K562 (cell line): ENCODE data around the gene R3HDM2. TPM values are rescaled to one million over a fixed set of nuclear protein-coding genes. Genes with fewer than 3 reads are reported as not detected.

Experiments used
- ATAC-seq: fragments of 200-7000 bp; cut with Tn5 transposase; 3 replicates; pipeline ENCODE4 v1.9.1; 2020; ENCODE audit warnings: moderate library complexity
- BruUV-seq: library from RNA; stranded (reverse); fragments of 400-500 nt; replicated peaks from 2 replicates; lab custom pipeline; 2021; lab: Mats Ljungman, UMichigan
- CTCF ChIA-PET: fragments of 300-600 bp; formaldehyde crosslinking; extraction: SDS; loops from one replicate; lab custom pipeline; 2021; ENCODE audit warnings: low intra/inter-chr PET ratio; lab: Yijun Ruan, JAX
- POLR2A ChIA-PET: fragments of 300-600, 350-650 bp; sonication (Branson Sonifier 250); formaldehyde crosslinking; extraction: SDS; loops from one replicate; lab custom pipeline; 2021; ENCODE audit warnings: antibody characterized with exemption, inconsistent platforms; lab: Yijun Ruan, JAX
- DNase-seq, 4 experiments: peaks; one replicate each; pipeline versions ENCODE4 v3.0.0 to v3.0.0-alpha.2; 2011 to 2018; ENCODE audit warnings: low spot score in 3 of 4, mixed read lengths in 3 of 4; ENCODE audit errors: extremely low read depth in 1 of 4
- FAIRE-seq: peaks from 2 replicates; lab custom pipeline; 2011; peaks lifted over from hg19 to GRCh38; lab: Jason Lieb, UNC
- H2AFZ ChIP-seq: 2 replicates; pipeline ENCODE4 v1.6.0; 2011; ENCODE audit warnings: low read depth, low read length, control low read depth, inconsistent platforms
- H3K27ac ChIP-seq: fragments of 200-600 bp; 3 replicates; pipeline ENCODE4 v1.8.0; 2011; ENCODE audit warnings: low read depth, mild to moderate bottlenecking, control low read depth, inconsistent platforms, low read length, moderate library complexity, mixed read lengths; ENCODE audit errors: extremely low read depth
- H3K27me3 ChIP-seq, 2 experiments: fragments of 300-600 bp in 1 of 2; 2 replicates in 1 of 2; 3 replicates in 1 of 2; pipeline versions ENCODE4 v1.6.0 to v1.8.0; 2011; ENCODE audit warnings: inconsistent platforms in 2 of 2, low read length in 2 of 2, mild to moderate bottlenecking in 1 of 2, mixed read lengths in 1 of 2, moderate library complexity in 1 of 2; ENCODE audit not compliant: control insufficient read depth in 2 of 2, insufficient read depth in 2 of 2
- H3K36me3 ChIP-seq: fragments of 300-600 bp; 3 replicates; pipeline ENCODE4 v1.8.0; 2011; ENCODE audit warnings: mild to moderate bottlenecking, low read length, inconsistent platforms; ENCODE audit not compliant: control insufficient read depth, insufficient read depth
- H3K4me1 ChIP-seq, 2 experiments: fragments of 200-600 bp in 1 of 2; replicated peaks in 1 of 2; 2 replicates in 1 of 2; 3 replicates in 1 of 2; pipeline versions ENCODE4 v1.5.1 to v1.8.0; 2011; ENCODE audit warnings: inconsistent platforms in 2 of 2, low read length in 2 of 2, mild to moderate bottlenecking in 1 of 2, mixed read lengths in 1 of 2, moderate library complexity in 1 of 2; ENCODE audit not compliant: control insufficient read depth in 2 of 2, insufficient read depth in 2 of 2
- H3K4me2 ChIP-seq: 2 replicates; pipeline ENCODE4 v1.6.1; 2011; ENCODE audit warnings: low read length, control low read depth, inconsistent platforms, mixed read lengths; ENCODE audit not compliant: insufficient read depth
- H3K4me3 ChIP-seq: fragments of 200-600 bp; sonication (generic), shearing (Covaris generic); 2 replicates; pipeline ENCODE4 v1.5.1; 2016; ENCODE audit warnings: control low read depth, inconsistent platforms
- H3K79me2 ChIP-seq: fragments of 200-600 bp; 3 replicates; pipeline ENCODE4 v1.8.0; 2011; ENCODE audit warnings: low read length, inconsistent platforms; ENCODE audit not compliant: control insufficient read depth, insufficient read depth
- H3K9ac ChIP-seq, 2 experiments: 2 replicates each; pipeline versions ENCODE4 v1.6.0 to v1.6.1; 2011; ENCODE audit warnings: low read depth in 2 of 2, low read length in 2 of 2, control low read depth in 1 of 2, inconsistent platforms in 1 of 2, mild to moderate bottlenecking in 1 of 2, mixed read lengths in 1 of 2; ENCODE audit not compliant: insufficient read depth in 1 of 2
- H3K9me1 ChIP-seq: one replicate; pipeline ENCODE4 v1.6.0; 2011; ENCODE audit warnings: inconsistent platforms, mild to moderate bottlenecking, low read length, moderate library complexity; ENCODE audit not compliant: control insufficient read depth, insufficient read depth
- H3K9me3 ChIP-seq: replicated peaks from 2 replicates; pipeline ENCODE4 v1.5.1; 2011; ENCODE audit warnings: low read depth, low read length, inconsistent platforms; ENCODE audit not compliant: control insufficient read depth, insufficient read depth
- H4K20me1 ChIP-seq: replicated peaks from 2 replicates; pipeline ENCODE4 v1.6.1; 2011; ENCODE audit warnings: low read length, inconsistent platforms, mixed read lengths; ENCODE audit not compliant: control insufficient read depth, insufficient read depth
- ARID2 ChIP-seq: fragments of 450-650 bp; IDR thresholded peaks from 2 replicates; pipeline ENCODE4 v1.6.1; 2017; ENCODE audit warnings: antibody characterized with exemption, mild to moderate bottlenecking
- MYBL2 ChIP-seq, 2 experiments: fragments of 450-650 bp in 1 of 2; sonication (generic) in 1 of 2; formaldehyde crosslinking in 1 of 2; IDR thresholded peaks; 2 replicates each; pipeline versions ENCODE4 v1.6.1 to v1.8.1; 2017 to 2022; ENCODE audit warnings: borderline replicate concordance in 1 of 2, inconsistent platforms in 1 of 2, low read depth in 1 of 2, mild to moderate bottlenecking in 1 of 2, missing genetic modification reagents in 1 of 2, moderate library complexity in 1 of 2
- RBM34 ChIP-seq: fragments of 200-400 bp; formaldehyde crosslinking; IDR thresholded peaks from 2 replicates; pipeline ENCODE4 v1.6.1; 2018; ENCODE audit warnings: low read length, borderline replicate concordance; ENCODE audit not compliant: insufficient read depth
- RFX5 ChIP-seq: IDR thresholded peaks from 2 replicates; pipeline ENCODE4 v1.6.1; 2011; ENCODE audit warnings: low read depth, mild to moderate bottlenecking, improper control_type of control experiment, low read length
- ZNF77 ChIP-seq: fragments of 250-450 bp; sonication (Bioruptor Pico); IDR thresholded peaks from 2 replicates; pipeline ENCODE4 v1.5.0; 2020
- WGBS: fragments of 100-300 bp; shearing (Covaris generic); methylation state at CpG from one replicate; pipeline ENCODE4 v1.1.6; 2016; ENCODE audit warnings: low coverage, mixed read lengths; ENCODE audit not compliant: insufficient coverage; ENCODE audit errors: missing lambda C conversion rate; 5-methylcytosine and 5-hydroxymethylcytosine counted together
- in situ Hi-C: fragments of 300-500 bp; cut with MboI; formaldehyde crosslinking; loops from 4 replicates; pipeline ENCODE4 v1.15.0; 2018; ENCODE audit warnings: inconsistent platforms, mixed read lengths
- intact Hi-C: fragments of 100-400 bp; cut with micrococcal nuclease; formaldehyde crosslinking; loops from 2 replicates; pipeline ENCODE4 v1.14.2; 2022
- polyA plus RNA-seq, 8 experiments: library from polyadenylated mRNA; depleted of rRNA in 4 of 8; stranded (reverse) in 5 of 8; unstranded in 3 of 8; fragments of >200 nt; fragmentation: Nextera tagmentation in 2 of 8; fragmentation: Illumina TruSeq in 1 of 8; extraction: Ambion mirVana in 2 of 8; extraction: Trizol in 1 of 8; gene quantifications; 2 replicates each; pipeline versions ENCODE4 v1.2.1 to v1.2.3, GENCODE V29; 2011 to 2014; ENCODE audit warnings: inconsistent platforms in 1 of 8, missing spikeins in 1 of 8
- total RNA-seq, 7 experiments: library from RNA; depleted of rRNA in 6 of 7; stranded (reverse); fragments of >200 nt in 6 of 7; fragmentation: Illumina TruSeq in 2 of 7; extraction: Trizol in 2 of 7; gene quantifications; 2 replicates each; pipeline versions ENCODE4 v1.2.1 to v1.2.3, GENCODE V29; 2011 to 2021; ENCODE audit warnings: low replicate concordance in 1 of 7
- TF ChIP-seq, protein P1 (sequence below): sonication (generic); formaldehyde crosslinking; IDR thresholded peaks from 2 replicates; pipeline ENCODE4 v1.4.0; 2020; ENCODE audit warnings: mild to moderate bottlenecking, missing genetic modification reagents
- TF ChIP-seq, protein P2 (sequence below): fragments of 150-350 bp; IDR thresholded peaks from 2 replicates; pipeline ENCODE4 v1.6.1; 2014; ENCODE audit warnings: low read depth, mild to moderate bottlenecking, low read length, borderline replicate concordance
- TF ChIP-seq, protein P3 (sequence below): fragments of 250-450 bp; sonication (Bioruptor Pico); IDR thresholded peaks from 2 replicates; pipeline ENCODE4 v1.8.0; 2022; ENCODE audit warnings: moderate library complexity, mild to moderate bottlenecking, inconsistent platforms
- TF ChIP-seq, protein P4 (sequence below): fragments of 450-650 bp; IDR thresholded peaks from 2 replicates; pipeline ENCODE4 v1.6.1; 2017; ENCODE audit warnings: antibody characterized with exemption
- TF ChIP-seq, protein P5 (sequence below): fragments of 250-450 bp; sonication (Bioruptor Pico); IDR thresholded peaks from 2 replicates; pipeline ENCODE4 v1.5.1; 2021; ENCODE audit warnings: mild to moderate bottlenecking

R3HDM2 gene
- total and polyA plus RNA-seq, 9 of the 15 experiments (the other 6 are each of a cell fraction or from before 2014, with no cell fraction given) = 3.3 to 18.8 (median 9.0) TPM

DNA sequence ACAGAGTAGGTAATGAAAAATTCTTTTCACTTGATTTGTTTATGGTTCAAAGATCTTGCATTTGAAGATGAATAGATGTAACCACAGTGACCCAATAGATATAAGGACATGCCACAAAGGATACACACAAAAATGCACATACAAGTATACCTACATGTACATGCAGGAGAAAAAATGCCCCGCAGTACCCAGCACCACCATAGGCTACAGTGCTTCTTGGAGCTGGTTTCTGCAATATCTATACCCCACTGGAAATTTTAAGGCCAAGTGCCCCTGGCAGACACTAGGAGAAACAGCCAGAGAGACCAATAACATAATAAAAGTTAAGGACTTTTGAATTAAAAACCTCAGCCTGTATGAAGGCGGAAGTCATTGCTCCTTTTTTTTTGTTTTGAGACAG, 167.7 kb downstream of the R3HDM2 start:
- Histone ChIP-seq H3K27ac (no peak overlapping the region), H3K36me3 (peaks cover 39% of the 10 kb centered on the region), H4K20me1 (no peaks in the 10 kb centered on the region), H3K9me1 (no peaks in the 10 kb centered on the region), H2AFZ (no peak overlapping the region), H3K4me1 (peaks cover 0 to 3% of the 10 kb centered on the region in 2 experiments; a peak in 2 of 5 replicates), H3K4me3 (no peak overlapping the region), H3K9me3 (no peaks in the 10 kb centered on the region), H3K9ac (no peak overlapping the region), H3K79me2 (no peaks in the 10 kb centered on the region), H3K4me2 (no peak overlapping the region), H3K27me3 (no peaks in the 10 kb centered on the region)
- intact Hi-C loops (loop anchor here (1.0 kb wide), 1 partner anchor 190 kb away; no protein-coding TSS in a partner anchor), in situ Hi-C loops (no loop called here)
- POLR2A ChIA-PET = no interaction called here
- no peak for DNase-seq
- FAIRE-seq = no peak
- WGBS = 4% methylated on average over 2 of the region's 2 CpGs
- no peak for ATAC-seq
- BruUV-seq = no TSS peak
- CTCF ChIA-PET = interaction anchor here (0.6 to 1.6 kb wide), 6 partner anchors 114 to 255 kb away, joined by 3 to 20 read pairs (median 4); no protein-coding TSS in a partner anchor
- TF ChIP-seq RBM34 (no peak), ZNF77 (CRISPR knock-in tag) (no peak), RFX5 (no peak), MYBL2 (IDR thresholded peaks at IDR 0.05; ENCODE audit: low read depth) (no peak), MYBL2 (CRISPR knock-in tag; IDR thresholded peaks at IDR 0.05; ENCODE audit: borderline replicate concordance) (no peak), ARID2 (no peak)
- TF ChIP-seq, protein P1, sequence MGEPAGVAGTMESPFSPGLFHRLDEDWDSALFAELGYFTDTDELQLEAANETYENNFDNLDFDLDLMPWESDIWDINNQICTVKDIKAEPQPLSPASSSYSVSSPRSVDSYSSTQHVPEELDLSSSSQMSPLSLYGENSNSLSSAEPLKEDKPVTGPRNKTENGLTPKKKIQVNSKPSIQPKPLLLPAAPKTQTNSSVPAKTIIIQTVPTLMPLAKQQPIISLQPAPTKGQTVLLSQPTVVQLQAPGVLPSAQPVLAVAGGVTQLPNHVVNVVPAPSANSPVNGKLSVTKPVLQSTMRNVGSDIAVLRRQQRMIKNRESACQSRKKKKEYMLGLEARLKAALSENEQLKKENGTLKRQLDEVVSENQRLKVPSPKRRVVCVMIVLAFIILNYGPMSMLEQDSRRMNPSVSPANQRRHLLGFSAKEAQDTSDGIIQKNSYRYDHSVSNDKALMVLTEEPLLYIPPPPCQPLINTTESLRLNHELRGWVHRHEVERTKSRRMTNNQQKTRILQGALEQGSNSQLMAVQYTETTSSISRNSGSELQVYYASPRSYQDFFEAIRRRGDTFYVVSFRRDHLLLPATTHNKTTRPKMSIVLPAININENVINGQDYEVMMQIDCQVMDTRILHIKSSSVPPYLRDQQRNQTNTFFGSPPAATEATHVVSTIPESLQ = no peak
- TF ChIP-seq, protein P2, sequence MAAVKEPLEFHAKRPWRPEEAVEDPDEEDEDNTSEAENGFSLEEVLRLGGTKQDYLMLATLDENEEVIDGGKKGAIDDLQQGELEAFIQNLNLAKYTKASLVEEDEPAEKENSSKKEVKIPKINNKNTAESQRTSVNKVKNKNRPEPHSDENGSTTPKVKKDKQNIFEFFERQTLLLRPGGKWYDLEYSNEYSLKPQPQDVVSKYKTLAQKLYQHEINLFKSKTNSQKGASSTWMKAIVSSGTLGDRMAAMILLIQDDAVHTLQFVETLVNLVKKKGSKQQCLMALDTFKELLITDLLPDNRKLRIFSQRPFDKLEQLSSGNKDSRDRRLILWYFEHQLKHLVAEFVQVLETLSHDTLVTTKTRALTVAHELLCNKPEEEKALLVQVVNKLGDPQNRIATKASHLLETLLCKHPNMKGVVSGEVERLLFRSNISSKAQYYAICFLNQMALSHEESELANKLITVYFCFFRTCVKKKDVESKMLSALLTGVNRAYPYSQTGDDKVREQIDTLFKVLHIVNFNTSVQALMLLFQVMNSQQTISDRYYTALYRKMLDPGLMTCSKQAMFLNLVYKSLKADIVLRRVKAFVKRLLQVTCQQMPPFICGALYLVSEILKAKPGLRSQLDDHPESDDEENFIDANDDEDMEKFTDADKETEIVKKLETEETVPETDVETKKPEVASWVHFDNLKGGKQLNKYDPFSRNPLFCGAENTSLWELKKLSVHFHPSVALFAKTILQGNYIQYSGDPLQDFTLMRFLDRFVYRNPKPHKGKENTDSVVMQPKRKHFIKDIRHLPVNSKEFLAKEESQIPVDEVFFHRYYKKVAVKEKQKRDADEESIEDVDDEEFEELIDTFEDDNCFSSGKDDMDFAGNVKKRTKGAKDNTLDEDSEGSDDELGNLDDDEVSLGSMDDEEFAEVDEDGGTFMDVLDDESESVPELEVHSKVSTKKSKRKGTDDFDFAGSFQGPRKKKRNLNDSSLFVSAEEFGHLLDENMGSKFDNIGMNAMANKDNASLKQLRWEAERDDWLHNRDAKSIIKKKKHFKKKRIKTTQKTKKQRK = no peak
- TF ChIP-seq, protein P3, sequence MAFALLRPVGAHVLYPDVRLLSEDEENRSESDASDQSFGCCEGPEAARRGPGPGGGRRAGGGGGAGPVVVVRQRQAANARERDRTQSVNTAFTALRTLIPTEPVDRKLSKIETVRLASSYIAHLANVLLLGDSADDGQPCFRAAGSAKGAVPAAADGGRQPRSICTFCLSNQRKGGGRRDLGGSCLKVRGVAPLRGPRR (CRISPR knock-in tag) = no peak
- TF ChIP-seq, protein P4, sequence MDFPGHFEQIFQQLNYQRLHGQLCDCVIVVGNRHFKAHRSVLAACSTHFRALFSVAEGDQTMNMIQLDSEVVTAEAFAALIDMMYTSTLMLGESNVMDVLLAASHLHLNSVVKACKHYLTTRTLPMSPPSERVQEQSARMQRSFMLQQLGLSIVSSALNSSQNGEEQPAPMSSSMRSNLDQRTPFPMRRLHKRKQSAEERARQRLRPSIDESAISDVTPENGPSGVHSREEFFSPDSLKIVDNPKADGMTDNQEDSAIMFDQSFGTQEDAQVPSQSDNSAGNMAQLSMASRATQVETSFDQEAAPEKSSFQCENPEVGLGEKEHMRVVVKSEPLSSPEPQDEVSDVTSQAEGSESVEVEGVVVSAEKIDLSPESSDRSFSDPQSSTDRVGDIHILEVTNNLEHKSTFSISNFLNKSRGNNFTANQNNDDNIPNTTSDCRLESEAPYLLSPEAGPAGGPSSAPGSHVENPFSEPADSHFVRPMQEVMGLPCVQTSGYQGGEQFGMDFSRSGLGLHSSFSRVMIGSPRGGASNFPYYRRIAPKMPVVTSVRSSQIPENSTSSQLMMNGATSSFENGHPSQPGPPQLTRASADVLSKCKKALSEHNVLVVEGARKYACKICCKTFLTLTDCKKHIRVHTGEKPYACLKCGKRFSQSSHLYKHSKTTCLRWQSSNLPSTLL = no peak
- TF ChIP-seq, protein P5, sequence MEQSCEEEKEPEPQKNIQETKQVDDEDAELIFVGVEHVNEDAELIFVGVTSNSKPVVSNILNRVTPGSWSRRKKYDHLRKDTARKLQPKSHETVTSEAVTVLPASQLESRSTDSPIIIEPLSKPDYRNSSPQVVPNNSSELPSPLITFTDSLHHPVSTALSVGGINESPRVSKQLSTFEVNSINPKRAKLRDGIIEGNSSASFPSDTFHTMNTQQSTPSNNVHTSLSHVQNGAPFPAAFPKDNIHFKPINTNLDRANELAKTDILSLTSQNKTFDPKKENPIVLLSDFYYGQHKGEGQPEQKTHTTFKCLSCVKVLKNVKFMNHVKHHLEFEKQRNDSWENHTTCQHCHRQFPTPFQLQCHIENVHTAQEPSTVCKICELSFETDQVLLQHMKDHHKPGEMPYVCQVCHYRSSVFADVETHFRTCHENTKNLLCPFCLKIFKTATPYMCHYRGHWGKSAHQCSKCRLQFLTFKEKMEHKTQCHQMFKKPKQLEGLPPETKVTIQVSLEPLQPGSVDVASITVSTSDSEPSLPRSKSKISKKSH = no peak
